COLO829 (cell line): ENCODE measurements around the gene MTUS2.

Source experiments
- DNase-seq: peaks from one replicate; pipeline ENCODE4 v3.0.0; 2012; ENCODE audit warnings: low spot score

The MTUS2 gene

GRCh38 chr13:29452773-29453616 lies 632.9 kb downstream of the MTUS2 start:
- no peak for DNase-seq

GRCh38 chr13:29453617-29454011 lies 633.5 kb downstream of the MTUS2 start:
- DNase-seq: no peak

- DNase-seq: no peak
Observed at GRCh38 chr13:29454931-29455481, 634.9 kb downstream of the MTUS2 start.

GRCh38 chr13:29456419-29456818 lies 636.3 kb downstream of the MTUS2 start:
- no peak for DNase-seq

GRCh38 chr13:29457299-29457698 lies 637.2 kb downstream of the MTUS2 start:
- DNase-seq: peak; percentile 53

- DNase-seq: no peak
Observed at GRCh38 chr13:29458419-29458818, 638.3 kb downstream of the MTUS2 start.

- DNase-seq: no peak
Observed at GRCh38 chr13:29459813-29460355, 639.7 kb downstream of the MTUS2 start.

- no peak for DNase-seq
Observed at GRCh38 chr13:29464105-29464679, 644.1 kb downstream of the MTUS2 start.

GRCh38 chr13:29465741-29466293 lies 645.7 kb downstream of the MTUS2 start:
- peak; percentile 86 for DNase-seq

- no peak for DNase-seq
Observed at GRCh38 chr13:29471551-29471950, 651.4 kb downstream of the MTUS2 start.

GRCh38 chr13:29472332-29472961 lies 652.3 kb downstream of the MTUS2 start:
- DNase-seq: peak; percentile 61

- DNase-seq: no peak
Observed at GRCh38 chr13:29473166-29473565, 653.0 kb downstream of the MTUS2 start.

- no peak for DNase-seq
Observed at GRCh38 chr13:29474991-29475390, 654.9 kb downstream of the MTUS2 start.

GRCh38 chr13:29476046-29476445 lies 655.9 kb downstream of the MTUS2 start:
- DNase-seq: no peak

- no peak for DNase-seq
Observed at GRCh38 chr13:29479716-29480492, 659.8 kb downstream of the MTUS2 start.

GRCh38 chr13:29480893-29481525 lies 660.9 kb downstream of the MTUS2 start:
- no peak for DNase-seq

GRCh38 chr13:29481603-29482002 lies 661.5 kb downstream of the MTUS2 start:
- DNase-seq: no peak

GRCh38 chr13:29482504-29482903 lies 662.4 kb downstream of the MTUS2 start:
- no peak for DNase-seq

GRCh38 chr13:29483211-29483610 lies 663.1 kb downstream of the MTUS2 start:
- DNase-seq: no peak

- no peak for DNase-seq
Observed at GRCh38 chr13:29483623-29484022, 663.5 kb downstream of the MTUS2 start.

- DNase-seq: no peak
Observed at GRCh38 chr13:29484236-29484635, 664.1 kb downstream of the MTUS2 start.
